GM18502 (cell line): Measurements from ENCODE around the gene SEC14L1.

ENCODE experiments used
- ATAC-seq: cut with Tn5 transposase; IDR thresholded peaks from one replicate; pipeline ENCODE4 v1.9.1; 2021; ENCODE audit warnings: mild to moderate bottlenecking; ENCODE audit not compliant: unreplicated experiment, poor library complexity

Gene SEC14L1

DNA sequence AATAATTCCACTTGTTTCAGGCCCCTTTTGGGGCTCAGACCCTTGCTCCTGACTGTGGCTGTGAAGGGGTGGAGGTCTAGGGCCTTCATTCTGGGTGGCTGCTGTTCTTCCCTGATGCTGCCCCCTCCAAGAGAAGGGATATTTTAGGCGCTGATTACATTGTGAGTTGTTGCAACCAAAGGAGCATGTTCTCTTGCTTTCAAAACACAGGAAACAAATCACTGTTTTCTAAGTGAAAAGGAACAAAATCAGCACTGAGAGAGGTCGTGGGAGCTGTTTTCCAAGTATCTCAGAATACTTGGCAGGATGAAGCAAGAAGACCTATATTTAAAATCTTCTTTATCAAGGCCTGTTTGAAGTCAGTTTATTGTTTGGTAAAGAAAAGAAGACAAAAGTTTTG is 25.3 kb upstream of the SEC14L1 start:
- no peak for ATAC-seq

DNA sequence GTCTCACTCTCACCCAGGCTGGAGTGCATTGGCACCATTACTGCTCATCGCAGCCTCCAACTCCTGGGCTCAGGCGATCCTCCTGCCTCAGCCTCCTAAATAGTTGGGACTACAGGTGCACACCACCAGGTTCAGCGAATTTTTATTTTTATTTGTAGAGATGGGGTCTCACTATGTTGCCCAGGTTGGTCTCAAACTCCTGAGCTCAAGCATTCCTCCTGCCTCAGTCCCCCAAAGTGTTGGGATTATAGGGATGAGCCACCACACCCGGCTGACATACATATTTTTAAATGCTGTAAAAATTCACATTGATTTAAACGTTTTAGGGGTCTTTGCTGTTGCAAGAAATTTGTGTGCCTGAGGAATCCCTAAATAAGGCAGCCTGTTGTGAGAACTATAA is 24.8 kb upstream of the SEC14L1 start:
- ATAC-seq, result no peak

DNA sequence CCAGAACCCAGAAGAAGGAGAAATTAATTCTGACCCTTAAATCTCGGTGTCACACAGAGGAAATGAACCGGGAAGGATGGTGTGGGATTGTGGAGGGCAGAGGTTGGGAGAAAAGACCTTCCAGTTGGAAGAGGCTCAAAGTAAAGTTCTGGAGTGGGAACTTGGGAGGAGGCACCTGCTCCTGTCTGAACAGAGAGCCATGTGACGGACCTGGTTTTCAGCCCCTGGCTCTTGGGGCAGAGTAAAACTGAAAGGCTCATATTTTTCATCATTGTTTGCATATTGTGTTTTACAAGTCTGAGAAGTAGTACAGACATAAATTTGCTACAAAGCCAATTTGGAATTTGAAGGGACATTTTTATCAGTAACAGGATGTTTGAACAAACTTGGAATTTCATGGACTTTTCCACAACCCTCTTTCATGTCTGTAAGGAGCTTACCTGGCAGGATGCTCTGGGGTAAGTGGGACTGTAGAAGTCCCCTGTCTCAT is 24.4 kb upstream of the SEC14L1 start:
- ATAC-seq, result no peak

DNA sequence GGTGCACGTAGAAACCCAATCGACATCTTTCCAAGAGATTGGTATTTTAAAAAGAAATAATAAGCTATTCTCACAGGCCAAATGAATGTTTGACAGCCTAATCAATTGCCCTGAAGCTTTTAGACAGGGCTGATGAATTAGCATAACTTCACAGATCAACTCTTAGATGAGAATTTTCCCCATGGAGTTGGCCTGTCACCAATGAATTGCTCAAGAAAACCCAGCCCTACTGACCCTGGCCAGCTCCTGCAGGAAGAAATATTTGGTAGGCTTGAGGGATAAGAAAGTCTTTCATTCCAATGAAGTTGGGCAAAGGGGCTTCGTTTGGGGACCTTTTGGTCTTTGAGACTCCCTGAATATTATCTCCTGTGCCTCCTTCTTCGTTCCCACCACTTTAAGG is 23.4 kb upstream of the SEC14L1 start:
- ATAC-seq, result no peak

DNA sequence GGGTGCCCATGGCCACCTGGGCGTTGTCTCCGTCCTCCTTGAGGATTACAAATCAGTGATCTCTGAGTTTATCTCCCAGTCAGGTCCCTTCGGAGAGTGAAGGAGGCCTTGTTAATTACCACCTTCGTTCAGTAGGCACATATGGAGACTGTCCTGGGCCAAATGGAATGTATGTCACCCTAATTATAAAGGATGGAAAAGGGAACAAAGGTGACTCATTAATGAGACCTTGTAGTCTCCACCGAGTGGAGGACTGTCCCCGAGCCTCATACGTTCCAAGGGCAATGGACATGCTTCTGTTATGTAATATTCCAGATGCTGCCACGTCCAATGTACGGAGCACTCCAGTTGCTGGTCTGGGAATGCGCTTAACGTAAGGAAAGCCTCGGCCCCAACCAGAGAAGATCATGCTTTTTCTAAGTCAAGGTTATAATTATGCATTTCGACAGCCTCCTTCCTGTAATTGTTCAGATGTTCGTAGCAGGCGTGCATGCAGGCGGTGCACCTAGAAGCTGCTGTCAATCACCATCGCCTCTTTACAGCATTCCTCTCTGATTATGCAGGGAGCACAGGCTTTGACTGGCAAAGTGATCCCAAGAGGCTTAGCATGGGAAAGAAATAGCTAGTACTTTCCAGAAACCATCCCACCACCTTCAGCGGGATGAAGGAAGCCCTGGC is 22.4 kb upstream of the SEC14L1 start:
- ATAC-seq, result no peak

DNA sequence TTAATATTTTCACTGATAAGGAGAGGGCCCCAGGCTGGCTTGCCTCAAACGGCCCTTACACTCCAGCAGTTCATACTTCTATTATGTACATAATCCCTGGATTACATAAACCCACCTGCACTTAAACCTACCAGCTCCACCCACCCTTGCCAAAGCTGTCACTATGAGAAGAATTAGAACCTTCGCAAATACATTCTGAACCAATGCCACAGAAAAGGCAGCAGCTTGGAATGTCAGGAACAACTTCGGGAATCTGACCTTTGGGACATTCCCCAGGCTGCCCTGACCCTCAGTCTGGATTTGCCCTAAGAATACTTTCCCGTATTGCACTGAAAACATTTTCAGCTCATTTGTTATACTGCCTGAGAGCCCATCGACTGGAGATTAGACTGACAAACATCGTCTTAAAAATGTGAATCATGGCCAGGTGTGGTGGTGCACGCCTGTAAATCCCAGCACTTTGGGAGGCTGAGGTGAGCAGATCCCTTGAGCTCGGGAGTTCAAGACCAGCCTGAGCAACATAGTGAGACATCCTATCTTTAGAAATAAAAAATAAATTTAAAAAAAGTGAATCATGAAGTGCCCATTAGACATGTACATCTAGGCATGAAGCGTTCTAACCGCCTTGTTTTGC is 21.0 kb upstream of the SEC14L1 start:
- no peak for ATAC-seq

DNA sequence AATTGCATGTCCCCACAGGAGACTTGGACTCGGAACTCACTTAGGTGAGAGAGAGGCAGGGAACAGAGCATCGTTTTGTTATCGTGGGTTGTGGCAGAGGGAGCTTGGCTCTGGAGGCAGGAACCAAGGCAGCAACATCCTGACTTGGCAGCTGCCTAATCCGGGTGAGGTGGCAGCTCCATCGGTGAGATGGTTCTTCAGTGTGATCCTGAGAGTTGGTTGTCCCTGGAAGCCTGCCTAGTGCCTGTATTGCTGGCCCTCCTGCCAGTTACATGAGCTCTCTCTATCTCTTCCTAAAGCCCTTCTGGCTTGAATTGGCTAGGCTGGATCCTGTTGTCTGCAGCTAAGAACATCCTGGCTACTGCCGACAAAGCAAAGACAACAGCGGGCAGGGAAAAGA is 19.9 kb upstream of the SEC14L1 start:
- no peak for ATAC-seq

- no peak for ATAC-seq
These were observed 16.4 kb upstream of the SEC14L1 start for GRCh38 chr17:77124192-77124889.

DNA sequence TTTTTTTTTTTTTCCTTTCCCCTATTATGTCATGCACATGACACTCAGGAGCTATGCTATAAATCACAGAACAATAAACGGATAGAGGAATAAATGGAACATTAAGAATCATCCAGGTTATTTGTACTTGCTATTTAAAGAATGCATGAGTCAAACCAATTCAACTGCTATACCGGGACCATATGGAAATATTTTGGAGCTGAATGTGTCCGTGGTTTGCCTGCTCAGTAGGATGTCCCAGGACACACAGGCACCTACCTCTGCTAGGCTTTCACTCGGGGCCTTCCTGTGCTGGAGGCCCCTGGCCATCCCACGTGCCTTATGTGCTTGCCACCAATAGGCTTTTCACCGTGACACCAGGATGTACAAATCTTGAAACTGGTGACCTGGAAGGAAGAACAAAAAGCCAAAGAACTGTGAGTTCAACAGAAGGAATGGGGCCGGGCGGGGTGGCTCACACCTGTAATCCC is 15.3 kb upstream of the SEC14L1 start:
- no peak for ATAC-seq

- ATAC-seq, result no peak
These were observed 14.2 kb upstream of the SEC14L1 start for GRCh38 chr17:77126519-77126918.

DNA sequence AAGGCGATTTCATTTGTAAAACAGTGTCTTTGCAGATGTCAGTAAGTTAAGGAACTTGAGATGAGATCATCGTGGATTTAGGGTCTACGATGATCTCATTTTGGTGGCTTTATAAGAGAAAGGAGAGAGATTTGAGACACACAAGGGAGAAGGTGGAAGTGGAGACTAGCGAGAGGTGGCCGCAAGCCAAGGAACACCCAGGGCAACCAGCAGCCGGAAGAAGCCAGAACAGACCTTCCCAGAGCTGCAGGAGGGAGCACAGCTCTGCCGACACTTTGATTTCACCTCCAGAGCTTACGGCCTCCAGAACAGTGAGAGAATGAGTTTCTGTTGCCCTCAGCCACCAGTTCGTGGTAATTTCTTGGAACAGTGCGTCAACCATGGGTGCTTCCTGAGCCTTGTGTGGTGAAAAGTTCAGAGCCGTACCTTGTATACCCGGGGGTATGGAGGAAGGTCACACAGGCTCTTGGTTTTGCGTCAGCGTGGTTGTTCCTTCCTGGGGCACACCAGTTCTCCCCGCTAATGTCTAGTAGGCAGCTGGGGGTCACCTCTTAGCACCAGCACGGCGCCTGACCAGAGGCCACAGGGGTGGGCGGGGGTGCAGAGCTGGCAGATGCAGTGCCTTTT is 12.9 kb upstream of the SEC14L1 start:
- ATAC-seq, result no peak

DNA sequence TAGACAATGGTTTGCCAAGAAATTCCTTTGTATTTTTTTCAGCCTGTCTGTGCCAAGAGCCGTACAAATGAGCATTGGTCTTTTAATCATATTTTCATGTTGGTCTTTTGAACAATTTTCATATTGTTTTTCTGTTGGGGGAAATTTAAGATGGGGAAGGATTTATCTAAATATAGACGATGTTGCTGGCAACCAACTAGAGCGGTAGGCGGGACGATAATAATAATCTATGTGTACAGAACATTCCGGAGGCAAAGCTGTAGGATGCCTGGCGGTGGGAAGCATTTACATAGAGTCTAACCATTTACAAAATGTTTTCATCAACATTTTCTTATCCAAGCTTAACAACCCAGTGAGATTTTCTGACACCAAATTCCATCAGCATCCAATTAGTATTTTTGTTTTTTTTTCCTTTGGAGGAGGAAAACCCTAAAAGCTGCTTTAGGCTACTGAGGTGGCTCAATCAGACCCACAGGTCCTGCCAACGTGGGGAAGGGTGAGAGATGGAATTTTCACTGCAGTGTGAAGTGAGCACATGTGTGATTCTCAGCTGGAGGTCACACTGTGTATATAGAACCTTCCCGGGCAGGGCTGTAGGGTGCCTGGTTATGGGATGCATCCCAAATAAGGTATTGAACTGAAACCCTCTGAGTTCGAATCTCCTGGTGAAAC is 11.7 kb upstream of the SEC14L1 start:
- ATAC-seq, result no peak

- ATAC-seq, result no peak
These were observed 11.0 kb upstream of the SEC14L1 start for GRCh38 chr17:77129568-77130301.

GRCh38 chr17:77130525-77130924 is 10.2 kb upstream of the SEC14L1 start:
- no peak for ATAC-seq

DNA sequence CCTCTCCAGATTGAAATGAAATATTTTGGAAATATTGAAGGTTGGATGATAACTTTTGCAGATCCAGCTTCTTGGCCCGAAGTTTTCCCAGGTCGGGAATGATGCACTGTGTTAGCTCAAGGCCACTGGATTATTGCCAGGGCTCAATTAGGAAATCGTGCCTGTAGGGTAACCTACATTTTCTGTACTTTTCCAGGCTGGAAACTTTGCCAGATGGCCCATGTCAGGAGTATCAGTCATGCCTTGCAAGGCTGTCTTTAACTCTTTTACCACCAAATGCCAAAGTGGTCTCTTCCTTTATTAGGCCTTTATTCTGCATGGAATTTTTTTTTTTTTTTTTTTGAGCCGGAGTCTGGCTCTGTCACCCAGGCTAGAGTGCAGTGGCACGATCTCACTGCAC is 8.9 kb upstream of the SEC14L1 start:
- no peak for ATAC-seq

- ATAC-seq, result no peak
These were observed 8.2 kb upstream of the SEC14L1 start for GRCh38 chr17:77132411-77133086.

GRCh38 chr17:77133087-77133638 is 7.6 kb upstream of the SEC14L1 start:
- ATAC-seq, result no peak

- ATAC-seq, result no peak
These were observed 4.4 kb upstream of the SEC14L1 start for GRCh38 chr17:77136420-77136767.

DNA sequence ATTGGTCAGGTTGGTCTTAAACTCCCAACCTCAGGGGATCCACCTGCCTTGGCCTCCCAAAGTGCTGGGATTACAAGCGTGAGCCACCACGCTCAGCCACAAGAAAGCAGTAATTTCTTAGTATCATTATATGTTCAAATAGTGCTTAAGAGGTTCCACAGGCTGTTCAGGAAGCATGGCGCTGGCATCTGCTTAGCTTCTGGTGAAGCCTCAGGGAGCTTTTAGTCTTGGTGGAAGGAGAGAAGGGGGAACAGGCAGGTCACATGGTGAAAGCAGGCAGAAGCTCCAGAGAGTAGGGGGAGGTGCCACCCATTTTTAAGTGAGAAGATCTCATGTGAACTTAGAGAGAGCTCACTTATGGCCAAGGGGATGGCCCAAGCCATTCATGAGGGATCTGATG is 3.7 kb upstream of the SEC14L1 start:
- ATAC-seq, result no peak
